OCI-LY7 (cell line): Measurements from ENCODE around the gene C1orf226. TPM values are rescaled to one million over a fixed set of nuclear protein-coding genes. Genes with fewer than 3 reads are reported as not detected.

ENCODE experiments used
- BruUV-seq: library from RNA; stranded (reverse); fragments of 400-500 nt; replicated peaks from 2 replicates; lab custom pipeline; 2021; lab: Mats Ljungman, UMichigan
- CTCF ChIA-PET: fragments of 300-600 bp; sonication (Branson Sonifier 250); formaldehyde crosslinking; loops from one replicate; lab custom pipeline; 2022; ENCODE audit warnings: antibody characterized with exemption; ENCODE audit not compliant: unreplicated experiment; lab: Charles Lee
- POLR2A ChIA-PET: fragments of 300-600 bp; sonication (Branson Sonifier 250); formaldehyde crosslinking; loops from one replicate; lab custom pipeline; 2022; ENCODE audit warnings: antibody characterized with exemption; lab: Charles Lee
- DNase-seq: peaks from one replicate; pipeline ENCODE4 v3.0.0-alpha.2; 2015; ENCODE audit warnings: low spot score
- H2AFZ ChIP-seq: fragments of 200-600 bp; sonication (generic), shearing (Covaris generic); 2 replicates; pipeline ENCODE4 v1.6.1; 2014; ENCODE audit warnings: mild to moderate bottlenecking, antibody characterized with exemption, low read length, moderate library complexity
- H3K27ac ChIP-seq: fragments of 200-600 bp; sonication (generic); 2 replicates; pipeline ENCODE4 v1.5.1; 2014; ENCODE audit warnings: mixed run types, low read depth, mild to moderate bottlenecking, moderate library complexity, low read length, inconsistent platforms; ENCODE audit not compliant: poor library complexity, severe bottlenecking
- H3K36me3 ChIP-seq: fragments of 200-600 bp; sonication (generic); 2 replicates; pipeline ENCODE4 v1.6.1; 2014; ENCODE audit warnings: mild to moderate bottlenecking, antibody characterized with exemption, low read length, moderate library complexity, mixed read lengths; ENCODE audit not compliant: insufficient read depth
- H3K4me1 ChIP-seq: fragments of 200-600 bp; sonication (generic); 2 replicates; pipeline ENCODE4 v1.5.1; 2014; ENCODE audit warnings: mild to moderate bottlenecking, low read length; ENCODE audit not compliant: insufficient read depth, poor library complexity, severe bottlenecking
- H3K4me2 ChIP-seq: fragments of 200-600 bp; sonication (generic); 2 replicates; pipeline ENCODE4 v1.6.1; 2014; ENCODE audit warnings: mild to moderate bottlenecking, low read length
- H3K4me3 ChIP-seq: fragments of 200-600 bp; sonication (generic); 2 replicates; pipeline ENCODE4 v1.5.1; 2014; ENCODE audit warnings: mild to moderate bottlenecking, low read depth, low read length; ENCODE audit not compliant: poor library complexity, severe bottlenecking
- H3K79me2 ChIP-seq: fragments of 200-600 bp; sonication (generic); 2 replicates; pipeline ENCODE4 v1.6.1; 2016; ENCODE audit warnings: low read depth, mild to moderate bottlenecking, low read length, moderate library complexity, mixed read lengths; ENCODE audit not compliant: insufficient read depth
- H3K9me2 ChIP-seq: fragments of 200-600 bp; sonication (generic); 2 replicates; pipeline ENCODE4 v1.6.1; 2016; ENCODE audit warnings: mild to moderate bottlenecking, low read length, mixed read lengths; ENCODE audit not compliant: insufficient read depth
- H3K9me3 ChIP-seq: fragments of 200-600 bp; sonication (generic); 2 replicates; pipeline ENCODE4 v1.6.1; 2014; ENCODE audit warnings: mild to moderate bottlenecking, mixed run types, low read length, mixed read lengths
- H4K20me1 ChIP-seq: fragments of 200-600 bp; sonication (generic); 2 replicates; pipeline ENCODE4 v1.6.1; 2014; ENCODE audit warnings: mild to moderate bottlenecking, antibody characterized with exemption, low read length, moderate library complexity, mixed read lengths; ENCODE audit not compliant: insufficient read depth
- EZH2phosphoT487 ChIP-seq: fragments of 200-600 bp; sonication (generic); IDR thresholded peaks from 2 replicates; pipeline ENCODE4 v1.6.1; 2018; ENCODE audit warnings: low read depth, borderline replicate concordance, mild to moderate bottlenecking, mixed run types, antibody characterized with exemption, low read length, moderate library complexity, mixed read lengths
- intact Hi-C: fragments of 100-400 bp; cut with micrococcal nuclease; formaldehyde crosslinking; loops from one replicate; pipeline ENCODE4 v1.10.0; 2022; ENCODE audit not compliant: unreplicated experiment
- total RNA-seq, 2 experiments: library from RNA; depleted of rRNA in 1 of 2; stranded (reverse); fragments of >200 nt in 1 of 2; shearing (Covaris generic) in 1 of 2; gene quantifications; 2 replicates each; pipeline ENCODE4 v1.2.3, GENCODE V29; 2014 to 2022
- TF ChIP-seq, protein P1 (sequence below): fragments of 200-600 bp; sonication (generic); conservative IDR thresholded peaks from 2 replicates; pipeline ENCODE4 v1.5.1; 2014; ENCODE audit warnings: mild to moderate bottlenecking, antibody characterized with exemption, low read length, moderate library complexity, mixed read lengths

Gene C1orf226
- total RNA-seq, 2 experiments from 2014 or later, result not detected

DNA sequence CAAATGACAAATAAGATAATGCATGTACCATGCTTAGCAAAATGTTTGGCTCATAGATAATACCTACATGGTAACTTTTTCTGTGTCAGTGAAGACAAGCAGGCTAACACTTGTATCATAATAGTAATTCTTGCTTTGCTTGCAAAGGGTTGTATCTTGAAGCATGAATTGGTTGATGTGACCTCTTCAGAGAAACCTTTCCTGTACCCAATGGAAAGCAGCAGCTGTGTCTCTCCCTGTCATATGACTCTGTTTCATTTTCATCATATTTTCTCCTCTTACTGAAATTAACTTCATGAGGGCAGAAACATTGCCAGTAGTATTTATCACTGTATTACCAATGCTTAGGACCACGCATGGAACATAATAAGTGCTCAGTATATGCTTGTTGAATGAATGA is 26.0 kb downstream of the C1orf226 start:
- H3K4me3 ChIP-seq, result no peak overlapping the region
- BruUV-seq, result no TSS peak
- TF ChIP-seq, protein P1, sequence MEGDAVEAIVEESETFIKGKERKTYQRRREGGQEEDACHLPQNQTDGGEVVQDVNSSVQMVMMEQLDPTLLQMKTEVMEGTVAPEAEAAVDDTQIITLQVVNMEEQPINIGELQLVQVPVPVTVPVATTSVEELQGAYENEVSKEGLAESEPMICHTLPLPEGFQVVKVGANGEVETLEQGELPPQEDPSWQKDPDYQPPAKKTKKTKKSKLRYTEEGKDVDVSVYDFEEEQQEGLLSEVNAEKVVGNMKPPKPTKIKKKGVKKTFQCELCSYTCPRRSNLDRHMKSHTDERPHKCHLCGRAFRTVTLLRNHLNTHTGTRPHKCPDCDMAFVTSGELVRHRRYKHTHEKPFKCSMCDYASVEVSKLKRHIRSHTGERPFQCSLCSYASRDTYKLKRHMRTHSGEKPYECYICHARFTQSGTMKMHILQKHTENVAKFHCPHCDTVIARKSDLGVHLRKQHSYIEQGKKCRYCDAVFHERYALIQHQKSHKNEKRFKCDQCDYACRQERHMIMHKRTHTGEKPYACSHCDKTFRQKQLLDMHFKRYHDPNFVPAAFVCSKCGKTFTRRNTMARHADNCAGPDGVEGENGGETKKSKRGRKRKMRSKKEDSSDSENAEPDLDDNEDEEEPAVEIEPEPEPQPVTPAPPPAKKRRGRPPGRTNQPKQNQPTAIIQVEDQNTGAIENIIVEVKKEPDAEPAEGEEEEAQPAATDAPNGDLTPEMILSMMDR, result no peak
- no peak for TF ChIP-seq EZH2phosphoT487
- H3K9me2 ChIP-seq, result no peaks in the 10 kb centered on the region
- H3K79me2 ChIP-seq, result no peaks in the 10 kb centered on the region
- intact Hi-C loops, result no loop called here
- H3K4me2 ChIP-seq, result no peak overlapping the region
- no peak overlapping the region for H3K27ac ChIP-seq
- CTCF ChIA-PET, result no interaction called here
- no peaks in the 10 kb centered on the region for H3K9me3 ChIP-seq
- H2AFZ ChIP-seq, result no peak overlapping the region
- H3K36me3 ChIP-seq, result no peaks in the 10 kb centered on the region
- no peaks in the 10 kb centered on the region for H3K4me1 ChIP-seq
- POLR2A ChIA-PET, result interaction anchor here (0.5 to 1.5 kb wide), 4 partner anchors 9 to 421 kb away, joined by 3 to 5 read pairs (median 4); no protein-coding TSS in a partner anchor
- no peak for DNase-seq
- no peaks in the 10 kb centered on the region for H4K20me1 ChIP-seq

DNA sequence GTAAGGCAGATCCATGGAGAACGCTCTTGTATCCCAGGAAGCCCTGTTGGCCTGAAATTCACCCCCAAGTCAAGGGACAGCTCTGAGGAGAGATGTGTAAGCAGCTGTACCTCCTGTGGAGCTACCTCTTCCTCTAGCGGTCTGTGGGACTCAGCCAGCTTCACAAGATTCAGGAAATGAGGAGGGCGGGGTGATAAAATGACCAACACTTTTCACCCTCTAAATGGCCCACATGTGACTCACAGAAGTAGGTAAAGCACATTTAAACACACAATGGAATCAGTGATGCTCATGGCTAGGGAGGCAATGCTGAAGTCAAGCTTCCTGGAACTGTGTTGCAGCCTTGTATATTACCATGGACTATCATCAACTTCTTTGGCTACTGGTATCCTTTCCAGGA is 30.5 kb downstream of the C1orf226 start, which contains the start of gene SH2D1B:
Gene SH2D1B, minus strand, starts transcription at position 135 of the 400 bp plus-strand sequence. Its CDS starts 120 bp downstream, at position 15.
- CTCF ChIA-PET, result no interaction called here
- BruUV-seq, result no TSS peak
- Histone ChIP-seq H3K4me1 (no peaks in the 10 kb centered on the region), H4K20me1 (no peaks in the 10 kb centered on the region), H3K4me2 (no peak within 1 kb of the TSS), H2AFZ (no peak within 1 kb of the TSS), H3K9me3 (no peaks in the 10 kb centered on the region), H3K36me3 (no peaks in the 10 kb centered on the region), H3K27ac (no peak within 1 kb of the TSS), H3K9me2 (no peaks in the 10 kb centered on the region), H3K79me2 (no peaks in the 10 kb centered on the region), H3K4me3 (no peak within 1 kb of the TSS)
- intact Hi-C loops, result no loop called here
- no peak for DNase-seq
- TF ChIP-seq EZH2phosphoT487, result no peak
- TF ChIP-seq, protein P1, result no peak
- POLR2A ChIA-PET, result interaction anchor here (0.6 kb wide), 1 partner anchor 12 kb away, joined by 3 read pairs; no protein-coding TSS in a partner anchor

DNA sequence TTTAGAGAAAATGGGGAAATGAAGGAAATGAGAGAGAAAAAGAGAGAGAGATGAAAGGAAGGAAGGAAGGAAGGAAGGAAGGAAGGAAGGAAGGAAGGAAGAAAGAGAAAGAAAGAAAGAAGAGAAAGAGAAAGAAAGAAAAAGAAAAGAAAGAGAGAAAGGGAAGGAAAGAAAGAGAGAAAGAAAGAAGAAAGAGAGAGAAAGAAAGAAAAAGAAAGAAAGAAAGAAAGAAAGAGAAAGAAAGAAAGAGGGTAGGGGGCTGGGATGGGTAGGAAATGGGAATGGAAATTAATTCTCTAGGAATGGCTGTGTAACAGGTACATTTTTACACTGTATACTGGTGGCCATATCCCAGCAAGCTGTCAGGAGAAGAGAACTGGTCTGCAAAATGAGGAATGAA is 34.7 kb downstream of the C1orf226 start:
- H3K9me3 ChIP-seq, result no peaks in the 10 kb centered on the region
- no peak for TF ChIP-seq EZH2phosphoT487
- TF ChIP-seq, protein P1, result no peak
- no peak for DNase-seq
- no peak overlapping the region for H3K27ac ChIP-seq
- H3K79me2 ChIP-seq, result no peaks in the 10 kb centered on the region
- H3K4me2 ChIP-seq, result no peak overlapping the region
- BruUV-seq, result no TSS peak
- ChIA-PET POLR2A (no interaction called here), CTCF (no interaction called here)
- no peaks in the 10 kb centered on the region for H3K9me2 ChIP-seq
- H2AFZ ChIP-seq, result no peak overlapping the region
- H4K20me1 ChIP-seq, result no peaks in the 10 kb centered on the region
- H3K4me1 ChIP-seq, result no peaks in the 10 kb centered on the region
- H3K36me3 ChIP-seq, result no peaks in the 10 kb centered on the region
- intact Hi-C loops, result no loop called here
- no peak overlapping the region for H3K4me3 ChIP-seq
